T-helper 22 cell (primary cell): ENCODE measurements around the gene CRYAA.

Experiments
- DNase-seq: peaks from one replicate; pipeline ENCODE4 v3.0.0-alpha.2; 2020; ENCODE audit warnings: low read depth

The CRYAA gene

GRCh38 chr21:43203591-43203990 is 34.8 kb downstream of the CRYAA start:
- no peak for DNase-seq

- no peak for DNase-seq
Measured at GRCh38 chr21:43204638-43205037, 35.8 kb downstream of the CRYAA start.

GRCh38 chr21:43206231-43207042 is 37.6 kb downstream of the CRYAA start:
- no peak for DNase-seq

GRCh38 chr21:43207043-43207315 is 38.2 kb downstream of the CRYAA start:
- no peak for DNase-seq

- no peak for DNase-seq
Measured at GRCh38 chr21:43207868-43208267, 39.1 kb downstream of the CRYAA start.

GRCh38 chr21:43208561-43209332 is 39.9 kb downstream of the CRYAA start:
- no peak for DNase-seq

GRCh38 chr21:43209575-43210453 is 41.0 kb downstream of the CRYAA start:
- DNase-seq, result no peak

- no peak for DNase-seq
Measured at GRCh38 chr21:43210454-43211071, 41.8 kb downstream of the CRYAA start.

- no peak for DNase-seq
Measured at GRCh38 chr21:43211072-43211759, 42.4 kb downstream of the CRYAA start.

GRCh38 chr21:43211760-43212115 is 42.9 kb downstream of the CRYAA start:
- no peak for DNase-seq
